Ascending aorta (tissue), 2 donors: ENCODE measurements around the gene INTS15. TPM values are rescaled to one million over a fixed set of nuclear protein-coding genes. Genes with fewer than 3 reads are reported as not detected.
"Not testable (repeated sequence)": the region's sequence is repeated elsewhere in the genome, so short reads cannot be mapped to it uniquely, and the experiment has no call there.

Experiments
- DNase-seq, 2 donors: peaks; one replicate each; pipeline ENCODE4 v3.0.0-alpha.2; 2019; ENCODE audit warnings: low spot score in 2 of 2
- H3K27ac ChIP-seq, 2 donors: fragments of 200-600 bp; sonication (generic); one replicate each; pipeline ENCODE4 v1.5.1; 2016 to 2017; ENCODE audit warnings: mild to moderate bottlenecking in 1 of 2
- H3K27me3 ChIP-seq: fragments of 200-600 bp; sonication (generic); one replicate; pipeline ENCODE4 v1.5.1; 2017
- H3K36me3 ChIP-seq, 2 donors: fragments of 200-600 bp; sonication (generic); one replicate each; pipeline ENCODE4 v1.5.1; 2016
- H3K4me1 ChIP-seq, 2 donors: fragments of 200-600 bp; sonication (generic); one replicate each; pipeline ENCODE4 v1.5.1; 2016 to 2017; ENCODE audit warnings: mild to moderate bottlenecking in 1 of 2
- H3K4me3 ChIP-seq, 2 donors: fragments of 200-600 bp; sonication (generic); one replicate each; pipeline ENCODE4 v1.5.1; 2016 to 2017; ENCODE audit warnings: mild to moderate bottlenecking in 1 of 2
- H3K9me3 ChIP-seq, 2 donors: fragments of 200-600 bp; sonication (generic); one replicate each; pipeline ENCODE4 v1.5.1; 2016
- intact Hi-C: fragments of 100-400 bp; cut with DNase I; formaldehyde crosslinking; loops from one replicate; pipeline ENCODE4 v1.15.1; 2023
- total RNA-seq: library from RNA; depleted of rRNA; stranded (reverse); fragments of >200 nt; gene quantifications from one replicate; pipeline ENCODE4 v1.1.0, GENCODE V29; 2016
- TF ChIP-seq, protein P1 (sequence below), 3 experiments: fragments of 200-600 bp in 2 of 3; fragments of 450-650 bp in 1 of 3; sonication (generic) in 2 of 3; IDR thresholded peaks; one replicate each; pipeline ENCODE4 v1.5.1; 2016 to 2019; ENCODE audit warnings: antibody characterized with exemption in 3 of 3, mild to moderate bottlenecking in 1 of 3, moderate library complexity in 1 of 3

Gene INTS15
- total RNA-seq, 1 donor from 2014 or later = 15.2 TPM

DNA sequence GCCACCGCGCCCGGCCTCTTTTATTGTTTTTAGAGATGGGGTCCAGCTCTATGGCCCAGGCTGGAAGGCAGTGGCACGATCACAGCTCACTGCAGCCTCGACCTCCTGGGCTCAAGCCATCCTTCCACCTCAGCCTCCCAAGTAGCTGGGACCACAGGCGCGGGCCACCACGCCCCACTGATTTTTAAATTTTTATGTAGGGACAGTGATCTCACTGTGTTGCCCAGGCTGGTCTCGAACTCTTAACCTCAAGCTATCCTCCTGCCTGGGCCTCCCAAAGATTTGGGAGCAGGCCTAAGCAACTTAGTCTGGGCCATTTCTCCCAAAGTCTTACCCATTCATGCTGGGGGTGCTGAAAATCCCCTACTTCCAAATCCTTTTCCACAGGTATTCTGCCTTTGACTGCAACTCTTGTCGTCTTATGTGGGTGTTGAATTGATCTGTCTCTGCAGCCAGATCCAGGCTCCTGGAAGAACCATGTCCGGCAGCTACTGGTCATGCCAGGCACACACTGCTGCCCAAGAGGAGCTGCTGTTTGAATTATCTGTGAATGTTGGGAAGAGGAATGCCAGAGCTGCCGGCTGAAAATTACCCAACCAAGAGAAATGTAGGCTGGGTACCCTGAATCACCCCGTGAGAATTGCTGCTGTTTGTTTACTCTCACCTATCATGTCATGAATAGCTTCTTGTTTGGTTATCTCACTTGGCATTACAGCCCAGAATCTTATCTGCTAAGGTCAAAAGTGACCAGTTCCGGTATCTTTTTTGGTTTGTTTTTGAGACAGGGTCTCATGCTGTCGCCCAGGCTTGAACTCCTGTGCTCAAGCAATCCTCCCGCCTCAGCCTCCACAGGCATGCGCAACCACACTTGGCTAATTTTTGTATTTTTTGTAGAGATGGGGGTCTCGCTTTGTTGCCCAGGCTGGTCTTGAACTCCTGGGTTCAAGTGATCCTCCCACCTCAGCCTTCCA is 11.4 kb upstream of the INTS15 start:
- H3K4me3 ChIP-seq = peak overlapping the region; percentile 61 to 69
- TF ChIP-seq, protein P1, sequence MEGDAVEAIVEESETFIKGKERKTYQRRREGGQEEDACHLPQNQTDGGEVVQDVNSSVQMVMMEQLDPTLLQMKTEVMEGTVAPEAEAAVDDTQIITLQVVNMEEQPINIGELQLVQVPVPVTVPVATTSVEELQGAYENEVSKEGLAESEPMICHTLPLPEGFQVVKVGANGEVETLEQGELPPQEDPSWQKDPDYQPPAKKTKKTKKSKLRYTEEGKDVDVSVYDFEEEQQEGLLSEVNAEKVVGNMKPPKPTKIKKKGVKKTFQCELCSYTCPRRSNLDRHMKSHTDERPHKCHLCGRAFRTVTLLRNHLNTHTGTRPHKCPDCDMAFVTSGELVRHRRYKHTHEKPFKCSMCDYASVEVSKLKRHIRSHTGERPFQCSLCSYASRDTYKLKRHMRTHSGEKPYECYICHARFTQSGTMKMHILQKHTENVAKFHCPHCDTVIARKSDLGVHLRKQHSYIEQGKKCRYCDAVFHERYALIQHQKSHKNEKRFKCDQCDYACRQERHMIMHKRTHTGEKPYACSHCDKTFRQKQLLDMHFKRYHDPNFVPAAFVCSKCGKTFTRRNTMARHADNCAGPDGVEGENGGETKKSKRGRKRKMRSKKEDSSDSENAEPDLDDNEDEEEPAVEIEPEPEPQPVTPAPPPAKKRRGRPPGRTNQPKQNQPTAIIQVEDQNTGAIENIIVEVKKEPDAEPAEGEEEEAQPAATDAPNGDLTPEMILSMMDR (IDR thresholded peaks at IDR 0.05) = no peak
- no peaks in the 10 kb centered on the region for H3K9me3 ChIP-seq
- H3K27ac ChIP-seq = peak overlapping the region; percentile 89 to 94
- intact Hi-C loops = loop anchor here (5.0 kb wide), 1 partner anchor 129 kb away; the partner anchor contains the start of gene ZNF12
- no peaks in the 10 kb centered on the region for H3K27me3 ChIP-seq
- peaks cover 0 to 7% of the 10 kb centered on the region in 2 donors for H3K4me1 ChIP-seq
- peaks cover 16 to 33% of the 10 kb centered on the region in 2 donors for H3K36me3 ChIP-seq
- DNase-seq = no peak

DNA sequence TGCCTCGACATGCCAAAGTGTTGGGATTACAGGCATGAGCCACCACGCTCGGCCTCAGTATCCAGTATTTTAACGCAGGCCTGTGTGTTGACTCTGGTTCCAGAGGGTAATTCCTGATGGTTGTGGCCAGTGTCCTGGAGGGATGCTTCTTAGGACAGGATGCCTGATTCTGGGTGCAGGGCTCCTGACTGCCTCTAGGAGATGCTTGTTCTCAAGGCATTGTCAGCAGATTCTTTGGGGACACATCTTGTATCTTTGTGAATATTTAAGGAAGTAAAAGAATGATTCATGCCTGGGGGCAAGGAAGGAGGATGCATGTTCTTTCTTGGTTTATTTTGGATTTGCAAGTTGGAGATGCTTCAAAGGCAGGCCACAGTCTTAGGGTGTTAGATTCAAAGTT is 10.4 kb upstream of the INTS15 start:
- Histone ChIP-seq H3K9me3 (no peaks in the 10 kb centered on the region), H3K4me3 (no peak overlapping the region), H3K27me3 (no peaks in the 10 kb centered on the region), H3K27ac (no peak overlapping the region), H3K4me1 (peaks cover 0 to 7% of the 10 kb centered on the region in 2 donors), H3K36me3 (peaks cover 22 to 37% of the 10 kb centered on the region in 2 donors)
- no peak for DNase-seq
- TF ChIP-seq, protein P1 (IDR thresholded peaks at IDR 0.05) = no peak
- intact Hi-C loops = loop anchor here (5.0 kb wide), 1 partner anchor 128 kb away; the partner anchor contains the start of gene ZNF12

DNA sequence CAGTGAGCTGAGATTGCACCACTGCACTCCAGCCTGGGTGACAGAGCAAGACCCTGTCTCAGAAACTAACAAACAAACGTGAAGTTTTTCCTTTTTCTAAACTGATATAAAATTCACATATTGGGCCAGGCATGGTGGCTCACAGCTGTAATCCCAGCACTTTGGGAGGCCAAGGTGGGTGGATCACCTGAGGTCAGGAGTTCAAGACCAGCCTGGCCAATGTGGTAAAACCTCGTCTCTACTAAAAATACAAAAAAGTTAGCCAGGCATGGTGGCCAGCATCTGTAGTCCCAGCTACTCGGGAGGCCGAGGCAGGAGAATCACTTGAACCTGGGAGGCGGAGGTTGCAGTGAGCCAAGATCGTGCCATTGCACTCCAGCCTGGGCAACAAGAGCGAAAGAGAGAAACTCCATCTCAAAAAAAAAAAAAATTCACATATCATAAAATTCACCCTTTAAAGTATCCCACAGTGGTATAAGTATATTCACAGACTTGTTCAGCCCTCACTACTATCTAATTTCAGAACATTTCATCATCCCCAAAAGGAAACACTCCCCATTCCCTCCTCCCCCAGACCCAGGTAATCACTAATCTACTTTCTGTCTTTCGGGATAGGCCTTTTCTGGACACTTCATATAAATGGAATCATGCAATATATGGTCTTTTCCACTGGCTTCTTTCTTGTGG is 3.9 kb upstream of the INTS15 start:
- H3K4me3 ChIP-seq = not testable (repeated sequence)

DNA sequence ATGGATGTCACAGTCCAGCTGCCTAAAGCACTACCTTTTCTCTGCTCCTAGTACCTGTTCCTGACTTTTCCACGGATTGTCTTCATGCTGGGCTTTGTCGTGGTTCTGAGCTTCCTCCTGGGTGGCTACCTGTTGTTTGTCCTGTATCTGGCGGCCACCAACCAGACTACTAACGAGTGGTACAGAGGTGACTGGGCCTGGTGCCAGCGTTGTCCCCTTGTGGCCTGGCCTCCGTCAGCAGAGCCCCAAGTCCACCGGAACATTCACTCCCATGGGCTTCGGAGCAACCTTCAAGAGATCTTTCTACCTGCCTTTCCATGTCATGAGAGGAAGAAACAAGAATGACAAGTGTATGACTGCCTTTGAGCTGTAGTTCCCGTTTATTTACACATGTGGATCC is 1.3 kb upstream of the INTS15 start:
- no peak overlapping the region for H3K4me3 ChIP-seq
- H3K27me3 ChIP-seq = no peaks in the 10 kb centered on the region
- peaks cover 39 to 44% of the 10 kb centered on the region in 2 donors for H3K36me3 ChIP-seq
- intact Hi-C loops = loop anchor here (2.0 kb wide), 1 partner anchor 50 kb away; no protein-coding TSS in a partner anchor
- no peaks in the 10 kb centered on the region for H3K9me3 ChIP-seq
- no peak overlapping the region for H3K27ac ChIP-seq
- DNase-seq = no peak
- H3K4me1 ChIP-seq = peaks cover 7 to 11% of the 10 kb centered on the region in 2 donors
- TF ChIP-seq, protein P1 (IDR thresholded peaks at IDR 0.05) = no peak

More for the DNA sequence above, 3.9 kb upstream of the INTS15 start:
- H3K27ac ChIP-seq, H3K4me1 ChIP-seq, DNase-seq, H3K9me3 ChIP-seq, H3K27me3 ChIP-seq, intact Hi-C loops: not testable (repeated sequence)
- H3K36me3 ChIP-seq = peaks cover 45 to 48% of the 10 kb centered on the region in 2 donors

DNA sequence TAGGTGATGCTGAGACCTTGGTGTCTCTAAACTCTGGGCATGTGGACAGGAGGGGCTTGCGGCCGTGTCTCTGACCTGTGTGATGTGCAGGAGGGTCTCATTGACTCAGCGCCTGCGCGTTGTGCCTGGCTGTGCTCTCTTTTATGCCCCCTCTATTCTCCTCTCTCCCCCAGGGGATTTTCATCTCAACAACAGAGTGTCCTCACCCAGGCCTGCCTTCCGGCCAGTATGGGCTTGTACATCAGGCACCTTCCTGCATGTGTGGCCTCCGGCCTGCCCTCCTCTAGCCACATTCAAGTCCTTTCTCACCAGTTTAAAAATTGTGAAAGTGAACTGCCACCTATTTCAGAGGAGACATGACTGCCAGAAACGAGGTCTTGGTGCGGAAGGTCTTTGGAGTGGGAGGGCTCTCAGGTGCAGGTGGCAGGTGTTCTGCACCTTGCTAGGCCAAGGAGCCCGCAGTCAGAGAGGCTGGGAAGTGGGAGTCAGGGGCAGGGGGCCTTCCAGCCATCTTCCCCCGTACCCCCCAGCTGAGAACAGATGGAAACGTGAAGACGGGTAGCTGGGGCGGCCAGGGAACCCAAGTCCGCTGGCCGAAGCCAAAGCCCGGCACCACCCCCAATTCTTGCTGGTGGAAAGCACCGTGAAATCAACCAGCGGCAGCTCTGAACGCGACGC is 531 bp upstream of the INTS15 start:
- H3K4me3 ChIP-seq = peak overlapping the region; percentile 83 to 88
- intact Hi-C loops = loop anchor here (2.0 kb wide), 1 partner anchor 50 kb away; no protein-coding TSS in a partner anchor
- H3K4me1 ChIP-seq = peaks cover 7 to 11% of the 10 kb centered on the region in 2 donors
- no peak for DNase-seq
- no peaks in the 10 kb centered on the region for H3K9me3 ChIP-seq
- TF ChIP-seq, protein P1 (IDR thresholded peaks at IDR 0.05) = no peak
- H3K27me3 ChIP-seq = no peaks in the 10 kb centered on the region
- peaks cover 41 to 46% of the 10 kb centered on the region in 2 donors for H3K36me3 ChIP-seq
- peak overlapping the region; percentile 61 to 62 for H3K27ac ChIP-seq
